GM12873 (cell line): ENCODE results near the gene RBM19.

ENCODE experiments used
- TF ChIP-seq, protein P1 (sequence below): IDR thresholded peaks from 2 replicates; pipeline ENCODE4 v1.5.1; 2012; ENCODE audit warnings: low read depth, mild to moderate bottlenecking, moderate library complexity, low read length, control low read depth; ENCODE audit not compliant: insufficient read depth; ENCODE audit errors: missing control alignments

Gene RBM19

DNA sequence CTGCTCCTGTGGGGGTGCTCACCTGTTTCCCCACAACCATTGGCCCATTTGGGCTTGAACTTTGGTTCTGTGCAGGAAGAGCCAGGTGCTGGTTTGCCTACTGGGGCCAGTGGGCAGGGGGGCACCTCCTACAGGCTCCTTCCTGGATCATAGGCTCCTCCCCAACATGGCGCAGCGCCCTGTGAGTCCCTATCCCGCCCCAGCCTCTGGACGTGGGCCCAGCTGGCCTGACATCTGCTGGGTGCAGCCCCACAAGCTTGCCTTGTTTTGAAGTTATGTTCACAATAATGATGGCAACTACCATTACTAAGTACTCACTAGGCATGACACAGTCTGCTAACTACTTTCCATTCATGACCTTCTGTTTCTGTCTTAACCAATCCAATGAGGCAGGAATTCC lies 147.8 kb downstream of the RBM19 start:
- TF ChIP-seq, protein P1, sequence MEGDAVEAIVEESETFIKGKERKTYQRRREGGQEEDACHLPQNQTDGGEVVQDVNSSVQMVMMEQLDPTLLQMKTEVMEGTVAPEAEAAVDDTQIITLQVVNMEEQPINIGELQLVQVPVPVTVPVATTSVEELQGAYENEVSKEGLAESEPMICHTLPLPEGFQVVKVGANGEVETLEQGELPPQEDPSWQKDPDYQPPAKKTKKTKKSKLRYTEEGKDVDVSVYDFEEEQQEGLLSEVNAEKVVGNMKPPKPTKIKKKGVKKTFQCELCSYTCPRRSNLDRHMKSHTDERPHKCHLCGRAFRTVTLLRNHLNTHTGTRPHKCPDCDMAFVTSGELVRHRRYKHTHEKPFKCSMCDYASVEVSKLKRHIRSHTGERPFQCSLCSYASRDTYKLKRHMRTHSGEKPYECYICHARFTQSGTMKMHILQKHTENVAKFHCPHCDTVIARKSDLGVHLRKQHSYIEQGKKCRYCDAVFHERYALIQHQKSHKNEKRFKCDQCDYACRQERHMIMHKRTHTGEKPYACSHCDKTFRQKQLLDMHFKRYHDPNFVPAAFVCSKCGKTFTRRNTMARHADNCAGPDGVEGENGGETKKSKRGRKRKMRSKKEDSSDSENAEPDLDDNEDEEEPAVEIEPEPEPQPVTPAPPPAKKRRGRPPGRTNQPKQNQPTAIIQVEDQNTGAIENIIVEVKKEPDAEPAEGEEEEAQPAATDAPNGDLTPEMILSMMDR: no peak

DNA sequence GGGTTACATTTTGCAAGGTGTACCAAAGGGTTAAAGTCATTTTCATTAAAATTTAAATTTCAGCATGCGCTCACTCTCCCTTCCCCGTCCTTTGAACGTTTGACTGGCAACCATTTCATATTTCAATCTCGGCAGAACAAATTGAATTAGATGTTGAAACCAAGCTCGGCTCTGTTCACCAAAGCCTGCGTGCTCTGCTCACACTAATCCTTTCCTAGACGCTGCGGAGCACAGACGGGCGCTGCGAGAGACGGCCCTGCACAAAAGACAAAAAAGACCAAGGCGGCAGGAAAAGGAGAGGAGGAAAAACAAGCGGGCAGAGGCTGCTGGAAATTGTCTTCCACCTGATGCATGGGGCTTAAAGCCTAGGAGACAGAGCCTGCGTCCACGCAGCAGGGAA lies 149.3 kb downstream of the RBM19 start:
- TF ChIP-seq, protein P1: no peak

DNA sequence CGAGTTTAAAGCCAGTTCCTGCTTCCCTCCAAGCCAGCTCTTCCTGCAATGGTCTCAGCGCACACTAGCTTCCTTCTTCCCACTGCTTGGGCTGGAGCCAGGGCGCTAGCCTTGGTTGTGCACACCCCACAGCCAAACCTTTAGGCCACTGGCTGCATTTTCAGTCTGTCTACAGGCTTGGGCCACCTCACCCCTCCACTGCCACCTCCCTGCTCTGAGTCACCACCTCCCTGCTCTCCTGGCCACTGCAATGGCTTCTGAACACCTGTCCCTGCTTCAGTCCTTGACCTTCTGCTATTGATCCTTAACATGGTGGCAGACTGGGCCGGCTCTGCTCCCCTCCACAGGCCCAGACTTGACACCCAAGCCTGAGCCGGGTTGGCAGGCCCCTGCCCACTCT lies 151.1 kb downstream of the RBM19 start:
- TF ChIP-seq, protein P1: no peak

DNA sequence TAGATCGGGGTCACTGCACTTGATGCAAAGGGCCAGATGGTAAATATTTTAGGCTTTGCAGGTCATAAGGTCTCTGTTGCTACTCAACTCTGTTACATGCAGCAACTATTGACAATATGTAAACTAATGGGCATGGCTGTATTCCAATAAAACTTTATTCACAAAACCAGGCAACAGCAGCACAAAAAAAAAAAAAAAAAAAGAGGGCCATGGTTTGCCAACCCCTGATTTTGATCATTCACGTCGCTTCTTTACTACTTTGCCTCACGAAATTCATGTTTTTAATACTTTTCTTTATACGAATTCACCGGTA lies 152.9 kb downstream of the RBM19 start:
- TF ChIP-seq, protein P1: no peak

DNA sequence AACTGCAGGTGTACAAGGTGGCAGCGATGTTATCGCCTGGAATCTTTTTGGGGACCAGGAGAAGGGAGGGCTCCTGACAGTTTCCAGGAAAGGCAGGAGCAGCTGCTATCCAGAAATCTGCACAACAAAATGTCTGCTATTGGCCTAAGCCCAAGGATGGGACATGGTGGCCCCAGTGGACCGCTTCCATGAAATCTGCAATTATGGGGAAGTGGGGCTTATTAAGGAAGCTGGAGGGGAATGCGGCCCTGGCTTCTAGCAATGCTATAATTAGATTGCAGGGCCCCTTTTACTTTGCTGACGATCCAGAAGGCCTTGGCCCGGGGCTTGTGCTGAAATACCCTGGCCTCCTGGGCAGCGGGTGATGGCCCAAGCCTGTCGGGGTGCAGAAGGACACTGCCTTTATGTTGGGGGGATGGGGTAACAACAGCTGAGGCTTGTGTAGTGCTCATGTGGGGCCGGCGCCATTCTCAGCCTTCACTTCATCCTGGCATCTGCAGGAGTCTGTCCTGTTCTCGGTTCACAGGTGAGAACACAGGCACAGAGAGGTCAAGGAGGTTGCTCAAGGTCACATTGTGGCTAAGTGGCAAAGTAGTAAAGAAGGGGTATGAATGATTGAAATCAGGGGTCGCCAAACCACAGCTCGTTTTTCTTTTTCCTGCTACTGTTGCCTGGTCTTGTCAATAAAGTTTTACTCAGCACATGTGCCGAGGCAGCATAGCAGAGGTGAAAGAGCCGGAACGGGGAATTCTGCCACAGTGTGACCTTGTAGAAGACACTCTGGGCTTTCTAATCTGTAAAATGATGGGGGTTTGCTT lies 153.5 kb downstream of the RBM19 start:
- TF ChIP-seq, protein P1: no peak

DNA sequence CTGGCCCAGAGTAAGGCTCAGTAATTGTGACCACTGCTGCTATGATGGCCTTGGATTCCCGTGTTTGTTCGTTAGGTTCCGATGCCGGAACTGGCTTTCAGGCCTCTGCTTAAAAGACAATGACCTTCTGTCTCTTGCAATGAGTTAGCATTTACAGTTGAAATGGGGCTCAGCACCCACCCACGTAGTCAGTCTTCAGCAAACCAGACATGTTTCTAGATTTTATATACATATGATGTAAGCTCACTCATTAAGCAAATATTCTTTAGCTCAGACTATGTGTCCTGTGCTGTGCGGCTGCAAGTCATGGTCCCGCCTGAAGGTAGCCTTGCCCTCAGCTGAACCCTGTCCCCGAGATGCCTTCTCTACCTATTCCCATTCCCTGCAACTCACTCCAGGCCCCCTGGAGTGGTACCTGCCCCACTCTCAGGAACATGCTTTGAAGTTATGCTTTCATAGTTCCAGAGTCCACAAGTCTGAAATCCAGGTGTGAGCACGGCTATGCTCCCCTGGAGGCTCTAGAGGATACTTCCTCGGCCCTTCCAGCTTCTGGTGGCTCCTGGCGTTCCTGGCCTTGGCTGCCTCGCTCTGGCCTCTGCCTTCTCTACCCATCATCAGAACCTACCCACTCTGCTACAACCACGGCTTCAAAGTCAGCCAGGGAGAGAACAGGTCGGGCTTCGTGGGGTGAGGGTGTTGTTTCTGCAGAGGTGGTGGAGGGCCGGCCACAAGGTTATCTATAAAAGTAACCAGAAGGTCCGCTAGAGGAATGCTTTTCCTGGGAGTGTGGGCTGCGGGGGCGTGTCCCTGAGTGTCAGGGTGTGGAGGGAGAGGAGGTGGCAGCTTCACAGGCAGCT lies 157.8 kb downstream of the RBM19 start:
- TF ChIP-seq, protein P1: no peak

DNA sequence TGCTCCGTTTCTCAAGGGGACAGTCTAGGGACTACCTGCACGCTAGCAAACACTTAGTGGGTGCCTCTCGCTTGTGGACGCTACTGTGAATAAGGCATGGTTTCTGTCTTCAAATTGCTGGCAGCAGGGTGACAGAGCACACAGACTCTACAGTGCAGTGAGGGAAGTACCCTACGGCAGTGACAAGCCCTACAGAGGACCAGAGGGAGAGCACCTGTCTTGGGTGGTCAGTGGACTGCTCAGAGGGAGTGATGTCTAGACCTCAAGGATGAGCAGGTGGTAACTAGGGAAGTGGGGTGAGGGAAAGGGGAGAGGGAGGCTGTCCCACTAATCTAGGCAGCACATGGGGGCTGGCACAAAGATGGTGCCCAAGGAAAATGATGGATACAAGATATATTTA lies 160.5 kb downstream of the RBM19 start:
- TF ChIP-seq, protein P1: no peak
